HepG2 (cell line): Measurements from ENCODE around the gene LRR1. TPM values are rescaled to one million over a fixed set of nuclear protein-coding genes. Genes with fewer than 3 reads are reported as not detected.
A peak's percentile ranks its signal among the peaks of the same experiment; 100 is the strongest.

Source experiments
- BCL3 ChIP-seq: sonication (generic); formaldehyde crosslinking; IDR thresholded peaks from 2 replicates; pipeline ENCODE4 v1.5.1; 2020; ENCODE audit warnings: mild to moderate bottlenecking, missing genetic modification reagents, moderate library complexity
- FOSL1 ChIP-seq: sonication (generic); formaldehyde crosslinking; IDR thresholded peaks from 2 replicates; pipeline ENCODE4 v1.9.0; 2021; ENCODE audit warnings: missing genetic modification reagents, borderline replicate concordance
- FOXO1 ChIP-seq: sonication (generic); formaldehyde crosslinking; IDR thresholded peaks from 2 replicates; pipeline ENCODE4 v1.4.0; 2020; ENCODE audit warnings: missing genetic modification reagents
- KAT7 ChIP-seq: IDR thresholded peaks from 2 replicates; pipeline ENCODE4 v1.6.1; 2018; ENCODE audit warnings: borderline replicate concordance, missing compliant biosample characterization
- MEIS1 ChIP-seq: sonication (generic); formaldehyde crosslinking; IDR thresholded peaks from 2 replicates; pipeline ENCODE4 v1.9.0; 2021; ENCODE audit warnings: mild to moderate bottlenecking, missing genetic modification reagents, moderate library complexity, borderline replicate concordance
- MLX ChIP-seq: IDR thresholded peaks from 2 replicates; pipeline ENCODE4 v1.6.1; 2016
- MZF1 ChIP-seq: sonication (generic); formaldehyde crosslinking; IDR thresholded peaks from 2 replicates; pipeline ENCODE4 v1.8.1; 2023; ENCODE audit warnings: mild to moderate bottlenecking, missing genetic modification reagents, borderline replicate concordance
- NR2F1 ChIP-seq, 2 experiments: fragments of 450-650 bp in 1 of 2; formaldehyde crosslinking in 1 of 2; IDR thresholded peaks; 2 replicates each; pipeline versions ENCODE4 v1.5.0 to v1.6.1; 2016 to 2020; ENCODE audit warnings: mild to moderate bottlenecking in 1 of 2, missing compliant biosample characterization in 1 of 2, missing genetic modification reagents in 1 of 2, moderate library complexity in 1 of 2
- REST ChIP-seq, 2 experiments: IDR thresholded peaks; 2 replicates each; pipeline ENCODE4 v1.6.1; 2011 to 2012; ENCODE audit warnings: low read length in 2 of 2, borderline replicate concordance in 1 of 2, low read depth in 1 of 2, mild to moderate bottlenecking in 1 of 2, moderate library complexity in 1 of 2
- ZC3H4 ChIP-seq: sonication (generic); formaldehyde crosslinking; IDR thresholded peaks from 2 replicates; pipeline ENCODE4 v1.4.0; 2020; ENCODE audit warnings: missing genetic modification reagents, borderline replicate concordance
- ZNF256 ChIP-seq: sonication (generic); formaldehyde crosslinking; conservative IDR thresholded peaks from 2 replicates; pipeline ENCODE4 v1.4.0; 2020; ENCODE audit warnings: missing genetic modification reagents
- ZNF3 ChIP-seq: IDR thresholded peaks from 2 replicates; pipeline ENCODE4 v1.7.0; 2017; ENCODE audit warnings: inconsistent platforms
- ZNF451 ChIP-seq: sonication (generic); formaldehyde crosslinking; IDR thresholded peaks from 2 replicates; pipeline ENCODE4 v1.5.0; 2020; ENCODE audit warnings: mild to moderate bottlenecking, missing genetic modification reagents
- ZNF646 ChIP-seq: sonication (generic); formaldehyde crosslinking; IDR thresholded peaks from 2 replicates; pipeline ENCODE4 v1.9.0; 2021; ENCODE audit warnings: mild to moderate bottlenecking, missing genetic modification reagents
- polyA plus RNA-seq, 8 experiments: library from polyadenylated mRNA; depleted of rRNA in 3 of 8; stranded (reverse) in 7 of 8; unstranded in 1 of 8; fragments of >200 nt; fragmentation: Illumina TruSeq in 4 of 8; extraction: Trizol in 4 of 8; gene quantifications; 2 replicates each; pipeline versions ENCODE4 v1.2.1 to v1.2.3, GENCODE V29; 2011 to 2016; ENCODE audit warnings: low read depth in 4 of 8, missing spikeins in 1 of 8, mixed read lengths in 1 of 8; ENCODE audit not compliant: insufficient read depth in 1 of 8
- total RNA-seq, 5 experiments: library from RNA; depleted of rRNA; stranded (reverse); fragments of >200 nt; fragmentation: Illumina TruSeq; extraction: Trizol; gene quantifications; 2 replicates each; pipeline ENCODE4 v1.2.3, GENCODE V29; 2016; ENCODE audit warnings: low read depth in 1 of 5
- TF ChIP-seq, protein P1 (sequence below): sonication (generic); formaldehyde crosslinking; IDR thresholded peaks from 2 replicates; pipeline ENCODE4 v1.4.0; 2020; ENCODE audit warnings: missing genetic modification reagents

LRR1 gene
- total and polyA plus RNA-seq, 2 of the 13 experiments (the other 11 are each of a cell fraction or from before 2014, with no cell fraction given): 7.0 to 36.2 TPM

DNA sequence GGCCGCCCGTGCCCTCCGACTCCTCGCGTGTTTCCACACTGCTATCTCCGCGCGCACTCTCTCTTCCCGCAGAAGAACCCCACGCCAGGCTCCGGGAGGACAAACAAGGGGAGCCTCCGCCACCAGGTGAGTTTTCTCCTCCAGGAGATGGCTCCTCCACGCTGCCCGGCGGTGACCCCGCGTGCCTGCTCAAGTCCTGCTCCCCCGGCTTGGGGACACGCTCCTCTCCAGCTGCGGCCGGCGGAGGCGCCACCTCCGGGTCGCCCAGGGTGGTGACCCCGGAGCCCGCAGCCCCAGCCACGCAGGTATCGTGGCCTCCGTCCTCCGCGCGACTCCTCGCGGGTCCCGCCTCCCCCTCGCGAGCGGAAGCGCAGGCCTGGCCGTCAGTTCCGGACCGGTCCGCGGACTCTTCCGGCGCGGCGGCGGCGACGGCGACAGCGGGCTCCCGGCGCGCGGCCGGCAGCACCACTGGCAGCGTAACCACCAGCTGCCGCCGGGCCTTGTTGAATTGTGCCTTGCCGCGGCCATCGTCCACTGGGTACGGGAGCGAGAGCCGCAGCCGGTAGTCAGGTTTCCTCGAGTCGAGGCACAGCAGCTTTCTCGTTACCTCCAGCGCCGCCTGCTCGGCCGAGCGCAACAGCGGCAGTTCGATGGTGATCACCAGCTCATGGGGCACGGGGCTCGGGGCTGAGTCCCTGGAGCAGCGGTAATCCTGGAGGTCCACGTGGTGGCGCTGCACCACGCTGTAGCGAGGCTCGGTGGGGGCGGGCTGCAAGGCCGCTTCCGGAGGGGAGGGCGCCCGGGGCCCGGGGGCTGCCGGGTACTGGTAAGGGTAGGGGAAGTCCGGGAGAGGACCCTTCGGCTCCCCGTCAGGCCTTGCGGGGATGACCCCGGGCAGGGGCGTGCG, 35.2 kb downstream of the LRR1 start (continued):
- peak; percentile 35; the same call in 1 of the 2 replicates for TF ChIP-seq MEIS1 (CRISPR knock-in tag)
- TF ChIP-seq BCL3 (CRISPR knock-in tag): peak; percentile 35; the same call in 1 of the 2 replicates
- TF ChIP-seq MLX (CRISPR knock-in tag): no peak
- TF ChIP-seq ZNF3 (CRISPR knock-in tag): no peak
- TF ChIP-seq FOXO1 (CRISPR knock-in tag): peak; percentile 22; the same call in 1 of the 2 replicates
- TF ChIP-seq ZNF646 (CRISPR knock-in tag): no peak
- no peak; the same call in 1 of the 2 replicates for TF ChIP-seq MZF1
- TF ChIP-seq ZNF451 (CRISPR knock-in tag): peak; percentile 36; the same call in 1 of the 2 replicates
- TF ChIP-seq ZC3H4 (CRISPR knock-in tag): peak; percentile 22; the same call in 1 of the 2 replicates
- TF ChIP-seq KAT7 (CRISPR knock-in tag): no peak; the same call in none of the 2 replicates
- TF ChIP-seq, protein P1, sequence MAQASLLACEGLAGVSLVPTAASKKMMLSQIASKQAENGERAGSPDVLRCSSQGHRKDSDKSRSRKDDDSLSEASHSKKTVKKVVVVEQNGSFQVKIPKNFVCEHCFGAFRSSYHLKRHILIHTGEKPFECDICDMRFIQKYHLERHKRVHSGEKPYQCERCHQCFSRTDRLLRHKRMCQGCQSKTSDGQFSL (CRISPR knock-in tag): no peak; the same call in none of the 2 replicates
- peak in 1 of 2 experiments; percentile 48; a peak in 1 of 4 replicates for TF ChIP-seq REST (IDR thresholded peaks at IDR 0.05; ENCODE audit: borderline replicate concordance in 1 of 2, low read depth in 1 of 2, low read length in 2 of 2)
- no peak for TF ChIP-seq ZNF256
- TF ChIP-seq FOSL1 (CRISPR knock-in tag): no peak
- peak; percentile 77 to 90 for TF ChIP-seq NR2F1 (CRISPR knock-in tag; IDR thresholded peaks at IDR 0.05)
